Measurements from ENCODE around the gene SAMD8. TPM values are rescaled to one million over a fixed set of nuclear protein-coding genes. Genes with fewer than 3 reads are reported as not detected.

The SAMD8 gene
- 10 to 100 TPM in 2 of 3 donors, 1 to 10 TPM in 1; 3.0 to 14.1 (median 10.9) TPM for polyA plus RNA-seq

GRCh38 chr10:75111365-75111906, at the start of gene SAMD8:
Gene SAMD8, plus strand, starts transcription at chr10:75111656. Its CDS starts 38,873 bp downstream, at chr10:75150529.
- peak within 1 kb of the TSS; percentile 65 for H3K27ac ChIP-seq (ENCODE audit: low read depth, low read length)
- WGBS, 3 donors = 1% methylated on average over 46 to 61 of the region's 61 CpGs

- H3K27ac ChIP-seq (ENCODE audit: low read depth, low read length) = no peak overlapping the region
- WGBS, 3 donors = 71 to 90% (median 79%) methylated on average over 15 of the region's 15 CpGs
These were observed 49.5 kb upstream of the SAMD8 start for GRCh38 chr10:75061709-75062505.

GRCh38 chr10:75062506-75063299, 48.8 kb upstream of the SAMD8 start:
- 45 to 85% (median 60%) methylated on average over 10 of the region's 10 CpGs for WGBS, 3 donors
- no peak overlapping the region for H3K27ac ChIP-seq (ENCODE audit: low read depth, low read length)

- 89 to 94% (median 93%) methylated on average over 8 of the region's 8 CpGs for WGBS, 3 donors
- no peak overlapping the region for H3K27ac ChIP-seq (ENCODE audit: low read depth, low read length)
These were observed 47.8 kb upstream of the SAMD8 start for GRCh38 chr10:75063461-75064230.

GRCh38 chr10:75065076-75065475, 46.4 kb upstream of the SAMD8 start:
- no peak overlapping the region for H3K27ac ChIP-seq (ENCODE audit: low read depth, low read length)
- 74 to 96% (median 88%) methylated on average over 4 of the region's 4 CpGs for WGBS, 3 donors

- 79 to 89% (median 86%) methylated on average over 5 of the region's 5 CpGs for WGBS, 3 donors
- H3K27ac ChIP-seq (ENCODE audit: low read depth, low read length) = no peak overlapping the region
These were observed 45.2 kb upstream of the SAMD8 start for GRCh38 chr10:75066271-75066670.

- no peak overlapping the region for H3K27ac ChIP-seq (ENCODE audit: low read depth, low read length)
- WGBS, 3 donors = 89 to 93% (median 91%) methylated on average over 7 of the region's 7 CpGs
These were observed 44.2 kb upstream of the SAMD8 start for GRCh38 chr10:75067272-75067671.

- H3K27ac ChIP-seq (ENCODE audit: low read depth, low read length) = no peak overlapping the region
- 70 to 91% (median 75%) methylated on average over 6 of the region's 6 CpGs for WGBS, 3 donors
These were observed 42.9 kb upstream of the SAMD8 start for GRCh38 chr10:75068523-75068922.

GRCh38 chr10:75070476-75070875, 41.0 kb upstream of the SAMD8 start:
- H3K27ac ChIP-seq (ENCODE audit: low read depth, low read length) = no peak overlapping the region

GRCh38 chr10:75070961-75071428, 40.5 kb upstream of the SAMD8 start:
- WGBS, 3 donors = 62 to 72% (median 63%) methylated on average over 7 of the region's 7 CpGs

More at GRCh38 chr10:75070476-75070875, 41.0 kb upstream of the SAMD8 start:
- 75 to 94% (median 81%) methylated on average over 11 of the region's 11 CpGs for WGBS, 3 donors

GRCh38 chr10:75071756-75072155, 39.7 kb upstream of the SAMD8 start:
- no peak overlapping the region for H3K27ac ChIP-seq (ENCODE audit: low read depth, low read length)
- 91 to 96% (median 95%) methylated on average over 14 of the region's 14 CpGs for WGBS, 3 donors

More at GRCh38 chr10:75070961-75071428, 40.5 kb upstream of the SAMD8 start:
- no peak overlapping the region for H3K27ac ChIP-seq (ENCODE audit: low read depth, low read length)

GRCh38 chr10:75072727-75073126, 38.7 kb upstream of the SAMD8 start:
- H3K27ac ChIP-seq (ENCODE audit: low read depth, low read length) = no peak overlapping the region
- 87 to 92% (median 87%) methylated on average over 14 of the region's 14 CpGs for WGBS, 3 donors

GRCh38 chr10:75073442-75073841, 38.0 kb upstream of the SAMD8 start:
- WGBS, 3 donors = 96 to 98% (median 97%) methylated on average over 17 of the region's 17 CpGs
- no peak overlapping the region for H3K27ac ChIP-seq (ENCODE audit: low read depth, low read length)

- no peak overlapping the region for H3K27ac ChIP-seq (ENCODE audit: low read depth, low read length)
- WGBS, 3 donors = 27 to 56% (median 40%) methylated on average over 2 of the region's 2 CpGs
These were observed 36.6 kb upstream of the SAMD8 start for GRCh38 chr10:75074711-75075445.

GRCh38 chr10:75076348-75076747, 35.1 kb upstream of the SAMD8 start:
- WGBS, 3 donors = 87 to 92% (median 89%) methylated on average over 6 of the region's 6 CpGs
- H3K27ac ChIP-seq (ENCODE audit: low read depth, low read length) = no peak overlapping the region

- no peak overlapping the region for H3K27ac ChIP-seq (ENCODE audit: low read depth, low read length)
- WGBS, 3 donors = 82 to 90% (median 90%) methylated on average over 9 of the region's 9 CpGs
These were observed 31.9 kb upstream of the SAMD8 start for GRCh38 chr10:75079436-75080083.

GRCh38 chr10:75080554-75080953, 30.9 kb upstream of the SAMD8 start:
- 94 to 96% (median 95%) methylated on average over 4 of the region's 4 CpGs for WGBS, 3 donors

More at GRCh38 chr10:75080554-75080953, 30.9 kb upstream of the SAMD8 start:
- H3K27ac ChIP-seq (ENCODE audit: low read depth, low read length) = no peak overlapping the region

Data from adipose tissue (tissue), 3 donors.